Spleen (tissue), 11 donors: ENCODE results near the gene MYO3B. TPM values are rescaled to one million over a fixed set of nuclear protein-coding genes. Genes with fewer than 3 reads are reported as not detected.

Experiments used
- DNase-seq: peaks from one replicate; pipeline ENCODE4 v3.0.0-alpha.2; 2020
- H3K27ac ChIP-seq, 8 donors: fragments of 200-600 bp; sonication (generic) in 7 of 8; 1 replicate in 4 of 8; 2 replicates in 4 of 8; pipeline versions ENCODE4 v1.5.0 to v1.8.0; 2016 to 2021; ENCODE audit warnings: inconsistent platforms in 4 of 8, mild to moderate bottlenecking in 4 of 8, moderate library complexity in 1 of 8
- H3K27me3 ChIP-seq, 7 donors: fragments of 200-600 bp; sonication (generic) in 6 of 7; replicated peaks in 1 of 7; 1 replicate in 4 of 7; 2 replicates in 3 of 7; pipeline versions ENCODE4 v1.5.0 to v1.8.0; 2016 to 2021; ENCODE audit warnings: inconsistent platforms in 3 of 7, mild to moderate bottlenecking in 1 of 7
- H3K36me3 ChIP-seq, 6 donors: fragments of 200-600 bp; sonication (generic) in 5 of 6; 1 replicate in 4 of 6; 2 replicates in 2 of 6; pipeline versions ENCODE4 v1.5.0 to v1.8.0; 2016 to 2021; ENCODE audit warnings: inconsistent platforms in 2 of 6
- H3K4me1 ChIP-seq, 6 donors: fragments of 200-600 bp; sonication (generic) in 5 of 6; 1 replicate in 3 of 6; 2 replicates in 3 of 6; pipeline versions ENCODE4 v1.5.0 to v1.8.0; 2016 to 2021; ENCODE audit warnings: inconsistent platforms in 3 of 6
- H3K4me3 ChIP-seq, 8 donors: fragments of 200-600 bp; sonication (generic) in 7 of 8; 1 replicate in 4 of 8; 2 replicates in 4 of 8; pipeline versions ENCODE4 v1.5.0 to v1.8.0; 2016 to 2021; ENCODE audit warnings: inconsistent platforms in 4 of 8, mild to moderate bottlenecking in 4 of 8, moderate library complexity in 2 of 8
- H3K9me3 ChIP-seq, 8 donors: fragments of 200-600 bp; sonication (generic) in 7 of 8; 1 replicate in 4 of 8; 2 replicates in 4 of 8; pipeline versions ENCODE4 v1.5.0 to v1.8.0; 2016 to 2021; ENCODE audit warnings: inconsistent platforms in 4 of 8
- CTCF ChIP-seq, 11 experiments: fragments of 200-600 bp in 7 of 11; fragments of 450-650 bp in 4 of 11; sonication (generic) in 4 of 11; IDR thresholded peaks in 8 of 11; conservative IDR thresholded peaks in 3 of 11; 1 replicate in 7 of 11; 2 replicates in 4 of 11; pipeline versions ENCODE4 v1.4.0 to v1.8.0; 2016 to 2021; ENCODE audit warnings: antibody characterized with exemption in 11 of 11, inconsistent platforms in 4 of 11, mild to moderate bottlenecking in 1 of 11
- POLR2A ChIP-seq, 3 donors: fragments of 450-650 bp; IDR thresholded peaks; one replicate each; pipeline ENCODE4 v1.5.1; 2017; ENCODE audit warnings: antibody characterized with exemption in 3 of 3, mild to moderate bottlenecking in 1 of 3
- POLR2AphosphoS5 ChIP-seq, 3 donors: sonication (generic); formaldehyde crosslinking; IDR thresholded peaks; one replicate each; pipeline ENCODE4 v1.5.1; 2017; ENCODE audit warnings: antibody characterized with exemption in 3 of 3
- WGBS, 5 donors: extraction: QIAGEN DNeasy Blood & Tissue Kit in 3 of 5; methylation state at CpG; one replicate each; pipeline versions ENCODE4 v1.1.5 to v1.1.7; 2013 to 2018; 5-methylcytosine and 5-hydroxymethylcytosine counted together
- intact Hi-C: fragments of 100-400 bp; cut with DNase I; formaldehyde crosslinking; loops from one replicate; pipeline ENCODE4 v1.15.0; 2023; ENCODE audit warnings: low total_unique reads
- polyA plus RNA-seq, 3 donors: library from polyadenylated mRNA; stranded (reverse); fragments of 200-250 nt; gene quantifications; one replicate each; pipeline ENCODE4 v1.2.1, GENCODE V29; 2013
- total RNA-seq, 7 donors: library from RNA; depleted of rRNA in 3 of 7; stranded (reverse); fragments of >200 nt in 3 of 7; fragmentation: NEBNext Ultra II Directional in 4 of 7; extraction: Animal tissue kit (Norgen Biotek cat#: 25700) in 4 of 7; gene quantifications; one replicate each; pipeline versions ENCODE4 v1.1.0 to v1.2.1, GENCODE V29; 2016 to 2021
- donor health status: healthy with polysubstance abuse.
- donor health status: DM: no; HTN: no; CAD: no; lungs with moderate emphysema.
- donor health status: DM: no; HTN: no; CAD: no.
- donor health status: Bipolar disorder and iron deficiency.
- donor health status: healthy.
- donor health status: DM: no; HTN: no; CAD: no.
- donor health status: DM: yes; HTN: yes; CAD: no.

Gene MYO3B
- total and polyA plus RNA-seq, 10 donors, result 0.03 to 2.0 (median 0.58) TPM; not detected in 4

DNA sequence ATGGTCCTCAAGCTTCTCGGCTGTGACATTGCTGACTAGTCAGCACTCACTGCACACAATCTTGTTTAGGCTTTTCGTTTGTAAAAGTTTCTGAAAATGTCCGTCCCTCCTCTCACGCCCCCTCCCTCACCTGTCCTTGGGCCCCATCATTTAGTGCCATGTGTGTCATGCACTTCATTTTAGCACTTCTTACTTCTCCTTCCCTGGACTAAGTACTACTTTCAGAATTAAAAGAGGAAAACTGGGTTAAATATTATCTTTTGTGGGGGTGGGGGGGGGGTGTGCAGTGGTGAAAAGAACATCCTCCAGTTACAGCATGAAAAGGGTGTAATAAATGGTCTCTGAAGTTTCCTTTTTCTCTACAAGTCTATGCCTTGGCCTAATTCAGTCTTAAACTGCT lies 355.2 kb downstream of the MYO3B start:
- TF ChIP-seq CTCF (IDR thresholded peaks at IDR 0.05 in 8 of 11, conservative IDR thresholded peaks at IDR 0.05 in 3 of 11) (no peak), POLR2AphosphoS5 (IDR thresholded peaks at IDR 0.05) (no peak), POLR2A (IDR thresholded peaks at IDR 0.05) (no peak)
- no peak overlapping the region for H3K4me3 ChIP-seq
- H3K4me1 ChIP-seq, result no peaks in the 10 kb centered on the region
- WGBS, 5 donors, result 83 to 91% (median 88%) methylated on average over 4 of the region's 4 CpGs
- H3K36me3 ChIP-seq, result no peaks in the 10 kb centered on the region
- peaks cover 0 to 8% (median 0%) of the 10 kb centered on the region in 7 donors for H3K27me3 ChIP-seq
- intact Hi-C loops, result no loop called here
- H3K27ac ChIP-seq, result no peak overlapping the region
- no peaks in the 10 kb centered on the region for H3K9me3 ChIP-seq
- no peak for DNase-seq

DNA sequence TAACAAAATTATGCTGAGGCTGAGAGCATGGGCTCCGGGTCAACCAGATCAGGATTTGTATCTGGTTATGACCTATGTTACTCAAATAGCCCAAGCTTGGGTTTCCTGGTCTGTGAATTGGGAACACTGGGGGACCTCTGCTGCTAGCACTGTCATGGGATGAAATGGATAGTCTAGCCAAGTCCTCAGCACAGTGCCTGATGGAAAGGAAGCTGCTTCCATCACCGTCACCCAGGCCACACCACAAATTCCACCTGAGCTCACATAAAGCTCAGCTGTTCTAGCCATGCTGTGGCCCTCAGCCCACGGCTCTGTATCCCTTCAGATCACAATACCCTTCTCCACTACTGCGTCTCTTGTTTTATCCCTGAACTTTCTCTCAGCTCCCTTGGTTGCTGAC lies 357.6 kb downstream of the MYO3B start:
- Histone ChIP-seq H3K36me3 (no peaks in the 10 kb centered on the region), H3K27ac (no peak overlapping the region), H3K4me3 (no peak overlapping the region), H3K9me3 (no peaks in the 10 kb centered on the region), H3K27me3 (peaks cover 0 to 4% (median 0%) of the 10 kb centered on the region in 7 donors), H3K4me1 (no peaks in the 10 kb centered on the region)
- intact Hi-C loops, result no loop called here
- WGBS, 5 donors, result 80 to 98% (median 89%) methylated on average over 4 of the region's 4 CpGs
- no peak for DNase-seq
- TF ChIP-seq CTCF (IDR thresholded peaks at IDR 0.05 in 8 of 11, conservative IDR thresholded peaks at IDR 0.05 in 3 of 11), result no peak
- no peak for TF ChIP-seq POLR2A (IDR thresholded peaks at IDR 0.05)
- no peak for TF ChIP-seq POLR2AphosphoS5 (IDR thresholded peaks at IDR 0.05)

DNA sequence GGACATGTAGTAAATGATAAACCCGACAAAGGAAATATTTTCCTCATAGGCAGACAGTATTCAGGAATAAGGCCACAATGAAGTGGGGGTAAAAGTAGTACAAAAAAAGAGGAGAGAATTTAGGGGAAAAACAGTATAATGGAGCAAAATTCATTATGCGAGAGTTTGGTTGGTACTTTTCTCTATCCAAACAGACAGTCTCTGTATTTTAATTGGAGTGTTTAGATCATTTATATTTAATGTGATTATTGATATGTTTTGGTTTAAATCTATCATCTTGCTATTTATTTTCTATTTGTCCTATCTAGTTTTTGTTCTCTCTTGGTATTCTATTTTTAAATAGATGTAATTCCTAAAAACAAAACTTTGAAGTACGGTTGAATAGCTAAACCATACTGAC lies 366.9 kb downstream of the MYO3B start:
- Histone ChIP-seq H3K27ac (no peak overlapping the region), H3K4me1 (no peaks in the 10 kb centered on the region)
- 89 to 99% (median 94%) methylated on average over 3 of the region's 3 CpGs for WGBS, 5 donors

DNA sequence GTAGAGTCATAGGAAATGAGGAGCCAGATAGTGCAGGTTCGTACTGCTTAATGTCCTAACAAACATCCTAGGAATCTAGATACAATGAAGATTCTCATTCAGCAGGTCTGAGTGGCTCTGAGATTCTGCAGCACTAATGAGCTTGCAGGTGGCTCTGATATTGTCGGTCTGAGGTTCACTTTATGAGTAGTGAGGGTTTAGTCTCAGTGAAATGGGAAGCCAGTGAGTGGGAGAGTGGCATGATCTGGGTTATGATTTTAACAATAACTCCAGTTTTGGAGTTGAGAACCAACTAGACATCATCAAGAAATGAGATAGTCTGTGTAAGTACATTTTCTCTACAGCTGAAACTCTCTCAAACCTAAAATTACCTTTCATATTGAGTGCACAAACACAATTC lies 370.4 kb downstream of the MYO3B start:
- WGBS, 5 donors, result 63 to 86% (median 79%) methylated on average over 2 of the region's 2 CpGs
- DNase-seq, result no peak
- Histone ChIP-seq H3K27ac (no peak overlapping the region), H3K4me1 (no peaks in the 10 kb centered on the region), H3K27me3 (no peaks in the 10 kb centered on the region), H3K4me3 (no peak overlapping the region), H3K36me3 (no peaks in the 10 kb centered on the region), H3K9me3 (peaks cover 2 to 44% (median 31%) of the 10 kb centered on the region in 8 donors)
- intact Hi-C loops, result no loop called here
- TF ChIP-seq POLR2AphosphoS5 (IDR thresholded peaks at IDR 0.05) (no peak), POLR2A (IDR thresholded peaks at IDR 0.05) (no peak), CTCF (IDR thresholded peaks at IDR 0.05 in 8 of 11, conservative IDR thresholded peaks at IDR 0.05 in 3 of 11) (no peak)

More for the DNA sequence above, 366.9 kb downstream of the MYO3B start:
- Histone ChIP-seq H3K27me3 (no peaks in the 10 kb centered on the region), H3K4me3 (no peak overlapping the region), H3K36me3 (no peaks in the 10 kb centered on the region), H3K9me3 (peaks cover 0 to 21% (median 11%) of the 10 kb centered on the region in 8 donors)
- DNase-seq, result no peak
- TF ChIP-seq CTCF (IDR thresholded peaks at IDR 0.05 in 8 of 11, conservative IDR thresholded peaks at IDR 0.05 in 3 of 11), result no peak
- TF ChIP-seq POLR2A (IDR thresholded peaks at IDR 0.05), result no peak
- no peak for TF ChIP-seq POLR2AphosphoS5 (IDR thresholded peaks at IDR 0.05)
- intact Hi-C loops, result no loop called here
